Motor neuron (in vitro differentiated cells): ENCODE measurements around the gene PARP12. TPM values are rescaled to one million over a fixed set of nuclear protein-coding genes. Genes with fewer than 3 reads are reported as not detected.

Experiments
- ATAC-seq, 8 experiments: fragments of 200-7000 bp; cut with Tn5 transposase; replicated peaks in 6 of 8; 2 replicates each; pipeline ENCODE4 v1.8.0; 2021; ENCODE audit warnings: mild to moderate bottlenecking in 8 of 8, moderate library complexity in 8 of 8
- H3K27ac ChIP-seq, 2 donors: fragments of 250-450 bp; sonication (Bioruptor Pico); 2 replicates each; pipeline ENCODE4 v1.9.0; 2021; ENCODE audit warnings: antibody characterized with exemption in 2 of 2, mild to moderate bottlenecking in 2 of 2, moderate library complexity in 1 of 2
- H3K4me1 ChIP-seq, 2 donors: fragments of 250-450 bp; sonication (Bioruptor Pico); replicated peaks in 1 of 2; 2 replicates each; pipeline ENCODE4 v1.6.1; 2021; ENCODE audit warnings: antibody characterized with exemption in 2 of 2, mild to moderate bottlenecking in 2 of 2, moderate library complexity in 1 of 2
- H3K4me3 ChIP-seq, 5 donors: fragments of 250-450 bp; sonication (Bioruptor Pico); 2 replicates each; pipeline ENCODE4 v1.9.0; 2021; ENCODE audit warnings: antibody characterized with exemption in 5 of 5, mild to moderate bottlenecking in 5 of 5, moderate library complexity in 4 of 5
- WGBS, 10 experiments: fragments of 450-650 bp; shearing (Covaris generic); methylation state at CpG; one replicate each; pipeline ENCODE4 v1.0.0; 2022; 5-methylcytosine and 5-hydroxymethylcytosine counted together
- in situ Hi-C, 9 experiments: fragments of 400-800 bp; cut with MboI; loops; one replicate each; pipeline ENCODE4 v1.15.0; 2021; ENCODE audit warnings: low sequenced_read_pairs in 9 of 9, low pct_unique_long_range_greater_than_20kb in 2 of 9; ENCODE audit not compliant: unreplicated experiment in 9 of 9
- total RNA-seq, 8 experiments: library from RNA; unstranded; fragments of 300-600 nt; gene quantifications; 2 replicates each; pipeline versions ENCODE4 v1.2.3 to v1.2.4, GENCODE V29; 2022

PARP12 gene
- total RNA-seq, 8 experiments from 2014 or later, result 0.43 to 46.9 (median 5.7) TPM

- peaks cover 16 to 23% of the 10 kb centered on the region in 2 donors for H3K4me1 ChIP-seq
- H3K27ac ChIP-seq, result no peak overlapping the region
- in situ Hi-C loops, result no loop called here
- 85 to 100% (median 100%) methylated on average over 1 to 4 of the region's 10 CpGs; no CpG with 5 or more reads in 7 of the 10 experiments for WGBS, 10 experiments
- no peak overlapping the region for H3K4me3 ChIP-seq
- ATAC-seq, result no peak
Measured at GRCh38 chr7:139990142-139990535, 72.6 kb downstream of the PARP12 start.

- Histone ChIP-seq H3K27ac (no peak overlapping the region), H3K4me1 (peaks cover 11 to 17% of the 10 kb centered on the region in 2 donors), H3K4me3 (no peak overlapping the region)
- ATAC-seq, result peak in 3 of 8 experiments; percentile 36 to 74 (median 71)
- WGBS, 10 experiments, result 61 to 93% (median 78%) methylated on average over 2 to 8 of the region's 12 CpGs; no CpG with 5 or more reads in 3 of the 10 experiments
- in situ Hi-C loops, result no loop called here
Measured at GRCh38 chr7:139989366-139990141, 73.2 kb downstream of the PARP12 start.

- Histone ChIP-seq H3K4me3 (no peak overlapping the region), H3K27ac (no peak overlapping the region), H3K4me1 (peaks cover 6 to 10% of the 10 kb centered on the region in 2 donors)
- 0 to 79% (median 55%) methylated on average over 1 to 7 of the region's 13 CpGs; no CpG with 5 or more reads in 1 of the 10 experiments for whole genome bisulfite sequencing, 10 experiments
- ATAC-seq, result no peak
- in situ Hi-C loops, result no loop called here
Measured at GRCh38 chr7:139987691-139988516, 74.8 kb downstream of the PARP12 start.

- no peak for ATAC-seq
- in situ Hi-C loops, result no loop called here
- Histone ChIP-seq H3K4me1 (peaks cover 2 to 3% of the 10 kb centered on the region in 2 donors), H3K27ac (no peak overlapping the region), H3K4me3 (no peak overlapping the region)
- 72 to 100% (median 98%) methylated on average over 1 to 5 of the region's 10 CpGs; no CpG with 5 or more reads in 4 of the 10 experiments for WGBS, 10 experiments
Measured at GRCh38 chr7:139985811-139986210, 76.9 kb downstream of the PARP12 start.

- in situ Hi-C loops, result no loop called here
- Histone ChIP-seq H3K27ac (no peak overlapping the region), H3K4me1 (no peaks in the 10 kb centered on the region), H3K4me3 (no peak overlapping the region)
- 20 to 83% (median 53%) methylated on average over 2 to 6 of the region's 8 CpGs; no CpG with 5 or more reads in 1 of the 10 experiments for WGBS, 10 experiments
- no peak for ATAC-seq
Measured at GRCh38 chr7:139984642-139985539, 77.9 kb downstream of the PARP12 start.

GRCh38 chr7:139982927-139983920, 79.5 kb downstream of the PARP12 start:
- 56 to 100% (median 84%) methylated on average over 2 to 9 of the region's 9 CpGs for WGBS, 10 experiments

GRCh38 chr7:139981511-139981895, 81.2 kb downstream of the PARP12 start:
- H3K4me1 ChIP-seq, result peaks cover 0 to 3% of the 10 kb centered on the region in 2 donors
- in situ Hi-C loops, result no loop called here
- 58 to 100% (median 79%) methylated on average over 1 to 5 of the region's 5 CpGs; no CpG with 5 or more reads in 2 of the 10 experiments for WGBS, 10 experiments
- no peak overlapping the region for H3K27ac ChIP-seq
- no peak for ATAC-seq
- no peak overlapping the region for H3K4me3 ChIP-seq

More at GRCh38 chr7:139982927-139983920, 79.5 kb downstream of the PARP12 start:
- no peaks in the 10 kb centered on the region for H3K4me1 ChIP-seq
- ATAC-seq, result no peak
- no peak overlapping the region for H3K27ac ChIP-seq
- in situ Hi-C loops, result no loop called here
- no peak overlapping the region for H3K4me3 ChIP-seq

GRCh38 chr7:139976838-139977656, 85.7 kb downstream of the PARP12 start:
- no peak overlapping the region for H3K27ac ChIP-seq
- 40 to 100% (median 84%) methylated on average over 1 to 16 of the region's 17 CpGs for WGBS, 10 experiments
- H3K4me1 ChIP-seq, result peaks cover 7 to 24% of the 10 kb centered on the region in 2 donors
- no peak for ATAC-seq
- no peak overlapping the region for H3K4me3 ChIP-seq
- in situ Hi-C loops, result no loop called here

- in situ Hi-C loops, result no loop called here
- no peak overlapping the region for H3K27ac ChIP-seq
- H3K4me3 ChIP-seq, result no peak overlapping the region
- H3K4me1 ChIP-seq, result peaks cover 13 to 32% of the 10 kb centered on the region in 2 donors
- WGBS, 10 experiments, result 22 to 82% (median 60%) methylated on average over 2 to 8 of the region's 11 CpGs; no CpG with 5 or more reads in 1 of the 10 experiments
- no peak for ATAC-seq
Measured at GRCh38 chr7:139976055-139976837, 86.5 kb downstream of the PARP12 start.

- in situ Hi-C loops, result no loop called here
- H3K4me3 ChIP-seq, result no peak overlapping the region
- ATAC-seq, result no peak
- H3K4me1 ChIP-seq, result peaks cover 17 to 36% of the 10 kb centered on the region in 2 donors
- no peak overlapping the region for H3K27ac ChIP-seq
- WGBS, 10 experiments, result 51 to 100% (median 90%) methylated on average over 1 to 12 of the region's 13 CpGs; no CpG with 5 or more reads in 2 of the 10 experiments
Measured at GRCh38 chr7:139974179-139974811, 88.5 kb downstream of the PARP12 start.
